ENCODE data around the gene PLXDC2. TPM values are rescaled to one million over a fixed set of nuclear protein-coding genes. Genes with fewer than 3 reads are reported as not detected.

PLXDC2 gene
- total RNA-seq, 1 donor from 2014 or later: 92.0 TPM

- DNase-seq (ENCODE audit: low spot score): no peak
Observed at GRCh38 chr10:19911886-19912285, 95.7 kb downstream of the PLXDC2 start.

GRCh38 chr10:19913987-19914386, 97.8 kb downstream of the PLXDC2 start:
- DNase-seq (ENCODE audit: low spot score): no peak

- no peak for DNase-seq (ENCODE audit: low spot score)
Observed at GRCh38 chr10:19915125-19915524, 98.9 kb downstream of the PLXDC2 start.

- no peak for DNase-seq (ENCODE audit: low spot score)
Observed at GRCh38 chr10:19915816-19916215, 99.6 kb downstream of the PLXDC2 start.

- no peak for DNase-seq (ENCODE audit: low spot score)
Observed at GRCh38 chr10:19917751-19918478, 101.7 kb downstream of the PLXDC2 start.

GRCh38 chr10:19918794-19919193, 102.6 kb downstream of the PLXDC2 start:
- no peak for DNase-seq (ENCODE audit: low spot score)

- no peak for DNase-seq (ENCODE audit: low spot score)
Observed at GRCh38 chr10:19919671-19920070, 103.4 kb downstream of the PLXDC2 start.

GRCh38 chr10:19920075-19920726, 104.0 kb downstream of the PLXDC2 start:
- no peak for DNase-seq (ENCODE audit: low spot score)

GRCh38 chr10:19921300-19922140, 105.3 kb downstream of the PLXDC2 start:
- no peak for DNase-seq (ENCODE audit: low spot score)

GRCh38 chr10:19922236-19922963, 106.2 kb downstream of the PLXDC2 start:
- peak; percentile 62 for DNase-seq (ENCODE audit: low spot score)

GRCh38 chr10:19925064-19925463, 108.8 kb downstream of the PLXDC2 start:
- DNase-seq (ENCODE audit: low spot score): no peak

GRCh38 chr10:19928936-19929335, 112.7 kb downstream of the PLXDC2 start:
- DNase-seq (ENCODE audit: low spot score): no peak

- DNase-seq (ENCODE audit: low spot score): peak; percentile 61
Observed at GRCh38 chr10:19929506-19930140, 113.4 kb downstream of the PLXDC2 start.

GRCh38 chr10:19930936-19931893, 115.0 kb downstream of the PLXDC2 start:
- DNase-seq (ENCODE audit: low spot score): no peak

GRCh38 chr10:19931894-19932590, 115.8 kb downstream of the PLXDC2 start:
- DNase-seq (ENCODE audit: low spot score): no peak

- no peak for DNase-seq (ENCODE audit: low spot score)
Observed at GRCh38 chr10:19932806-19933371, 116.7 kb downstream of the PLXDC2 start.

GRCh38 chr10:19933772-19934171, 117.5 kb downstream of the PLXDC2 start:
- DNase-seq (ENCODE audit: low spot score): no peak

- no peak for DNase-seq (ENCODE audit: low spot score)
Observed at GRCh38 chr10:19935176-19935575, 118.9 kb downstream of the PLXDC2 start.

GRCh38 chr10:19936289-19936688, 120.1 kb downstream of the PLXDC2 start:
- DNase-seq (ENCODE audit: low spot score): no peak
